Sigmoid colon (tissue), 4 donors: ENCODE results near the gene BSND.

ENCODE experiments used
- CTCF ChIP-seq, 4 experiments: fragments of 450-650 bp in 3 of 4; fragments of 200-600 bp in 1 of 4; IDR thresholded peaks; one replicate each; pipeline ENCODE4 v1.5.1; 2016 to 2019; ENCODE audit warnings: antibody characterized with exemption in 4 of 4, mild to moderate bottlenecking in 3 of 4, moderate library complexity in 2 of 4
- POLR2A ChIP-seq, 2 donors: fragments of 450-650 bp; IDR thresholded peaks; one replicate each; pipeline ENCODE4 v1.6.1; 2016; ENCODE audit warnings: antibody characterized with exemption in 2 of 2, mild to moderate bottlenecking in 2 of 2, moderate library complexity in 2 of 2
- POLR2AphosphoS5 ChIP-seq, 4 donors: sonication (generic); formaldehyde crosslinking; IDR thresholded peaks; one replicate each; pipeline ENCODE4 v1.6.1; 2017; ENCODE audit warnings: antibody characterized with exemption in 4 of 4

- TF ChIP-seq POLR2A (IDR thresholded peaks at IDR 0.05) (no peak), CTCF (IDR thresholded peaks at IDR 0.05) (no peak), POLR2AphosphoS5 (IDR thresholded peaks at IDR 0.05) (no peak)
Observed at GRCh38 chr1:54989473-54989872, 9.3 kb upstream of the BSND start.
